PC-3 (cell line): ENCODE measurements around the gene PIGQ. TPM values are rescaled to one million over a fixed set of nuclear protein-coding genes. Genes with fewer than 3 reads are reported as not detected.
A peak's percentile ranks its signal among the peaks of the same experiment; 100 is the strongest.

Experiments used
- ATAC-seq: fragments of 200-7000 bp; cut with Tn5 transposase; 2 replicates; pipeline ENCODE4 v1.9.1; 2020; ENCODE audit warnings: mild to moderate bottlenecking, moderate library complexity
- BruUV-seq: library from RNA; stranded (reverse); fragments of 400-500 nt; replicated peaks from 2 replicates; lab custom pipeline; 2021; lab: Mats Ljungman, UMichigan
- CTCF ChIA-PET: fragments of 300-600 bp; sonication (Branson Sonifier 250); formaldehyde crosslinking; loops from one replicate; lab custom pipeline; 2022; ENCODE audit warnings: antibody characterized with exemption; lab: Charles Lee
- POLR2A ChIA-PET: fragments of 300-600 bp; sonication (Branson Sonifier 250); formaldehyde crosslinking; loops from one replicate; lab custom pipeline; 2022; ENCODE audit warnings: antibody characterized with exemption; ENCODE audit not compliant: unreplicated experiment; lab: Charles Lee
- DNase-seq: peaks from one replicate; pipeline ENCODE4 v3.0.0-alpha.2; 2015
- H2AFZ ChIP-seq: fragments of 300-600 bp; sonication (generic); 2 replicates; pipeline ENCODE4 v1.6.0; 2016; ENCODE audit warnings: antibody characterized with exemption, low read length
- H3F3A ChIP-seq: fragments of 300-600 bp; sonication (generic); one replicate; pipeline ENCODE4 v1.6.0; 2017; ENCODE audit warnings: antibody characterized with exemption, low read length, control low read depth, mild to moderate bottlenecking; ENCODE audit not compliant: unreplicated experiment
- H3K27ac ChIP-seq: fragments of 300-600 bp; sonication (generic); 2 replicates; pipeline ENCODE4 v1.5.1; 2016; ENCODE audit warnings: mild to moderate bottlenecking, low read length
- H3K27me3 ChIP-seq: fragments of 300-600 bp; sonication (generic); 2 replicates; pipeline ENCODE4 v1.6.1; 2016; ENCODE audit warnings: low read length, mixed read lengths
- H3K36me3 ChIP-seq: fragments of 300-600 bp; sonication (generic); 2 replicates; pipeline ENCODE4 v1.6.1; 2016; ENCODE audit warnings: low read depth, mixed run types, low read length, mixed read lengths
- H3K4me1 ChIP-seq: fragments of 300-600 bp; sonication (generic); 2 replicates; pipeline ENCODE4 v1.5.1; 2016; ENCODE audit warnings: low read length; ENCODE audit not compliant: insufficient read depth
- H3K4me2 ChIP-seq: fragments of 300-600 bp; sonication (generic); 2 replicates; pipeline ENCODE4 v1.6.0; 2016; ENCODE audit warnings: low read length
- H3K4me3 ChIP-seq: fragments of 300-600 bp; sonication (generic); 2 replicates; pipeline ENCODE4 v1.5.1; 2016; ENCODE audit warnings: mild to moderate bottlenecking, low read length, mixed read lengths
- H3K79me2 ChIP-seq: fragments of 300-600 bp; sonication (generic); 2 replicates; pipeline ENCODE4 v1.6.1; 2017; ENCODE audit warnings: low read length, mixed read lengths
- H3K9ac ChIP-seq: fragments of 300-600 bp; sonication (generic); 2 replicates; pipeline ENCODE4 v1.6.0; 2016; ENCODE audit warnings: mild to moderate bottlenecking, low read length
- H3K9me2 ChIP-seq: fragments of 300-600 bp; sonication (generic); replicated peaks from 2 replicates; pipeline ENCODE4 v1.6.1; 2016; ENCODE audit warnings: mixed run types, low read length, mixed read lengths
- H3K9me3 ChIP-seq: fragments of 300-600 bp; sonication (generic); 2 replicates; pipeline ENCODE4 v1.6.1; 2016; ENCODE audit warnings: low read length, mixed read lengths
- H4K20me1 ChIP-seq: fragments of 300-600 bp; sonication (generic); 2 replicates; pipeline ENCODE4 v1.6.1; 2016; ENCODE audit warnings: low read length, mixed read lengths
- EZH2 ChIP-seq: fragments of 300-600 bp; sonication (generic); IDR thresholded peaks from one replicate; pipeline ENCODE4 v1.6.1; 2017; ENCODE audit warnings: antibody characterized with exemption, mild to moderate bottlenecking, low read length; ENCODE audit not compliant: unreplicated experiment
- EZH2phosphoT487 ChIP-seq: fragments of 300-600 bp; sonication (generic); IDR thresholded peaks from 2 replicates; pipeline ENCODE4 v1.6.1; 2018; ENCODE audit warnings: mild to moderate bottlenecking, antibody characterized with exemption, low read length, borderline replicate concordance
- intact Hi-C: fragments of 100-400 bp; cut with micrococcal nuclease; formaldehyde crosslinking; loops from 2 replicates; pipeline ENCODE4 v1.9.0; 2023
- total RNA-seq: library from RNA; depleted of rRNA; stranded (reverse); fragments of >200 nt; gene quantifications from 2 replicates; pipeline ENCODE4 v1.2.3, GENCODE V29; 2014
- TF ChIP-seq, protein P1 (sequence below): fragments of 300-600 bp; sonication (generic); conservative IDR thresholded peaks from 2 replicates; pipeline ENCODE4 v1.5.1; 2017; ENCODE audit warnings: antibody characterized with exemption, low read depth, mild to moderate bottlenecking, low read length

Gene PIGQ
- total RNA-seq, 1 experiment from 2014 or later, result 36.0 TPM

DNA sequence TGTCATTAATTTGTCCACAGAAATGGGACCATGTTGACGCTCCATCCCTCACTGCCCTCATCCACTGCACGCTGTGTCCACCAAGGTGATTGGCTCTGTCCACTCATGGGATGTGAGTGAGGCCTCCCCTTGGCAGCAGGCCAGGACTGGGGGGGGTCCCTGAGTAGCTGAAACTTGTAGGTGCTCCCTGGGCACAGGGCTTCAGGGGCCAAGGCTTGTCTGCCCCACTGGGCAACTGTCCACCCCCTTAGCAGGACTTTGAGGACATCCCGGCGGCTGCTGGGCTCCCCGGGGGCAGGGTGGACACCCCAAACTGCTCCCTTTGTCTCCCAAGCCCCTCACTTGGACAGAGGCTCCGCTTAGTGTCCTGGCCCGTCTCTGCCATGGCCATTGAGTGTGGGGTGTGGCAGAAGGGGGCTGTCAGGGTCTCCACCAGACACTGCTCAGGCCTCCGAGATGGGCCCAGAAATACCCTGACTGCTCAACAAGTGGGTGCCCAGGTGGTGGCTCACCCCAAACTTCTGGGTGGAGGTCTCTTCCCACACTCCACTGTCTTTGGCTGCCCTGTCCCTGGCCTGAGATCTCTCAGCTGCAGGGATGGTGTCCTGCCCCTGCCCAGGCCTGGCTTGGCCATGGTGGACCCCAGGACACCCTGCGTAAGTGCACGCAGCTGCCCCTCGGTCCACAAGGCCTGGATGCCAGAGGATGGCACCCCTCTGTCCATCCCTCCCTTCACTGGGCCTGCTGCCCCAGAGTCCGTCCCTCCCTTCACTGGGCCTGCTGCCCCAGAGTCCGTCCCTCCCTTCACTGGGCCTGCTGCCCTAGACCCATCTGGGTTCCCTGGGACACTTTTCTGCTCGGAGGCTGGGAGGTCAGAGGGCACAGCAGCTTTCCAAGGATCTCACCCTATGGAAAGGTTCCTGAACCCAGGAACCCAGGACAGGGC lies 17.1 kb downstream of the PIGQ start:
- no peak for TF ChIP-seq EZH2phosphoT487
- H2AFZ ChIP-seq, result no peak overlapping the region
- CTCF ChIA-PET, result no interaction called here
- H3F3A ChIP-seq, result no peaks in the 10 kb centered on the region
- H4K20me1 ChIP-seq, result no peaks in the 10 kb centered on the region; the same call in 1 of the 2 replicates
- H3K9ac ChIP-seq, result no peak overlapping the region
- H3K36me3 ChIP-seq, result no peaks in the 10 kb centered on the region
- intact Hi-C loops, result loop anchor here (5.0 to 10.0 kb wide), 2 partner anchors 50 to 62 kb away; partner anchors contain the start of genes CAPN15 and METTL26
- 0 out of 2 replicates have a peak overlapping the region, but pooled peaks have one; percentile 90 for H3K4me3 ChIP-seq
- H3K27me3 ChIP-seq, result no peaks in the 10 kb centered on the region
- DNase-seq (no peak), ATAC-seq (no peak)
- no peaks in the 10 kb centered on the region for H3K9me2 ChIP-seq
- peaks cover 34% of the 10 kb centered on the region for H3K79me2 ChIP-seq
- no peak overlapping the region for H3K27ac ChIP-seq
- peaks cover 9% of the 10 kb centered on the region; the same call in 1 of the 2 replicates for H3K4me1 ChIP-seq
- POLR2A ChIA-PET, result no interaction called here
- peak overlapping the region; percentile 89 for H3K4me2 ChIP-seq
- BruUV-seq, result no TSS peak
- no peaks in the 10 kb centered on the region for H3K9me3 ChIP-seq

DNA sequence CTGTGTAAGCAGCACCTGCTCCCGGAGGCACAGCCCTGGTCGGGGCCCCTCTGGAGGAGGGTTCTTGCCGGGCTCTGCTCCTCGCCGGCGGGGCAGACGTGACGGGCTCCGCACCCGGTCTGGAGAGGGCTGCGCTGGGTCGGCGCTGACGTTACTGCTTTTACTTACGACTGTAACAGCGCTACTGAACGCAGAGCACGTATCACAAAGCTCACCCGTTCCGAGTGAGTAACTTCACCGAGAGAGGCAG lies 18.8 kb downstream of the PIGQ start:
- Histone ChIP-seq H3K9ac (peak overlapping the region; percentile 92), H3K9me3 (no peaks in the 10 kb centered on the region), H3K4me2 (peak overlapping the region; percentile 89), H2AFZ (peak overlapping the region; percentile 89; the same call in 1 of the 2 replicates), H4K20me1 (peaks cover 7% of the 10 kb centered on the region; the same call in 1 of the 2 replicates), H3K4me3 (peak overlapping the region; percentile 90), H3K36me3 (no peaks in the 10 kb centered on the region), H3K9me2 (no peaks in the 10 kb centered on the region), H3K27ac (peak overlapping the region; percentile 77), H3K4me1 (peaks cover 23% of the 10 kb centered on the region), H3F3A (no peaks in the 10 kb centered on the region), H3K27me3 (no peaks in the 10 kb centered on the region), H3K79me2 (peaks cover 48% of the 10 kb centered on the region)
- ATAC-seq (peak; percentile 2), DNase-seq (peak; percentile 25)
- CTCF ChIA-PET, result no interaction called here
- POLR2A ChIA-PET, result no interaction called here
- no TSS peak for BruUV-seq
- intact Hi-C loops, result loop anchor here (5.0 to 10.0 kb wide), 2 partner anchors 49 to 64 kb away; partner anchors contain the start of genes CAPN15 and METTL26
- TF ChIP-seq EZH2 (no peak), EZH2phosphoT487 (no peak)
- TF ChIP-seq, protein P1, sequence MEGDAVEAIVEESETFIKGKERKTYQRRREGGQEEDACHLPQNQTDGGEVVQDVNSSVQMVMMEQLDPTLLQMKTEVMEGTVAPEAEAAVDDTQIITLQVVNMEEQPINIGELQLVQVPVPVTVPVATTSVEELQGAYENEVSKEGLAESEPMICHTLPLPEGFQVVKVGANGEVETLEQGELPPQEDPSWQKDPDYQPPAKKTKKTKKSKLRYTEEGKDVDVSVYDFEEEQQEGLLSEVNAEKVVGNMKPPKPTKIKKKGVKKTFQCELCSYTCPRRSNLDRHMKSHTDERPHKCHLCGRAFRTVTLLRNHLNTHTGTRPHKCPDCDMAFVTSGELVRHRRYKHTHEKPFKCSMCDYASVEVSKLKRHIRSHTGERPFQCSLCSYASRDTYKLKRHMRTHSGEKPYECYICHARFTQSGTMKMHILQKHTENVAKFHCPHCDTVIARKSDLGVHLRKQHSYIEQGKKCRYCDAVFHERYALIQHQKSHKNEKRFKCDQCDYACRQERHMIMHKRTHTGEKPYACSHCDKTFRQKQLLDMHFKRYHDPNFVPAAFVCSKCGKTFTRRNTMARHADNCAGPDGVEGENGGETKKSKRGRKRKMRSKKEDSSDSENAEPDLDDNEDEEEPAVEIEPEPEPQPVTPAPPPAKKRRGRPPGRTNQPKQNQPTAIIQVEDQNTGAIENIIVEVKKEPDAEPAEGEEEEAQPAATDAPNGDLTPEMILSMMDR, result no peak

DNA sequence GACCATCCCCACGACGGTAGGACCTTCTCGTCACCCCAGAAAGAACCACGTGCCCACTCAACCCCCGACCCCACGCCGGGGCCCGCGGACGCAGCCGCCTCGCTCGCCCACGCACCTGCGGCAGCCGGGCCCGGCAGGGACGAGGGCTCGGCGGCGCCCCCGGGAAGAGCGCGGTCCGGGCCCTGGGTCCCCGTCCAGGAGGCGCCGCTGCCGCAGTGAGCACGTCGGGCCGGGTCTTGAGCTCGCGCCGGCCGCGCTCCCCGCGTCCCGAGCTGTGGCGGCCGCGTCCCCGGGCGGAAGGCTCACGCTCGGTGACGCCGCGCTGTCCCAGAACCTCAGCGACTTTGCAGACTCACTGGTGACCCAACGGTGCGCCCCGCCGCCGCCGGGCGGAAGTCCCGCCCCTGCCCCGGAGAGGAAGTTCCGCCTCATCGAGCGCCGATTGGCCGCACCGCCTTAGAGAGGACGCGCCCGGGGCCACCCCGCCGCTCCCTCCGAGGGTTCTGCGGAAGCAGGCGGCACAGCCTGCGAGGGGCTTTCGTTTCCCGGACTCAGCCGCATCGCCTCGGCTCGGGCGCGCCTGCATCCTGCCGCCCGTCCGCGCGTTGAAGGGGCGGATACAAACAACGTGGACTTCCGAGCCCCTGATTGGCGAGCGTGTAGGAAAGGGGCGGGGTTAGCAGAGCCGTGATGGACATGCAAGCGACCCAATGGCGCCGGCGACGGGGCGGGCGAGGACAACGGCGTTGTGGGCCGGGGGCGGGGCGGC lies 19.3 kb downstream of the PIGQ start:
- intact Hi-C loops, result loop anchor here (5.0 to 10.0 kb wide), 2 partner anchors 48 to 64 kb away; partner anchors contain the start of genes CAPN15 and METTL26
- Histone ChIP-seq H4K20me1 (peaks cover 12% of the 10 kb centered on the region; the same call in 1 of the 2 replicates), H3K36me3 (no peaks in the 10 kb centered on the region), H3K9me2 (no peaks in the 10 kb centered on the region), H3K4me3 (peak overlapping the region; percentile 90), H3K27me3 (no peaks in the 10 kb centered on the region), H2AFZ (peak overlapping the region; percentile 89), H3K4me2 (peak overlapping the region; percentile 89), H3K79me2 (peaks cover 53% of the 10 kb centered on the region), H3K9ac (peak overlapping the region; percentile 92), H3K4me1 (peaks cover 28% of the 10 kb centered on the region), H3K9me3 (no peaks in the 10 kb centered on the region), H3K27ac (peak overlapping the region; percentile 77), H3F3A (no peaks in the 10 kb centered on the region)
- no TSS peak for BruUV-seq
- TF ChIP-seq EZH2phosphoT487 (no peak), EZH2 (no peak)
- TF ChIP-seq, protein P1, result no peak
- CTCF ChIA-PET, result no interaction called here
- peak; percentile 72 for ATAC-seq
- POLR2A ChIA-PET, result no interaction called here
- DNase-seq, result peak; percentile 85
